Coronary artery (tissue), 2 donors: ENCODE results near the gene TTC38.

Experiments
- DNase-seq: peaks from one replicate; pipeline ENCODE4 v3.0.0-alpha.2; 2017; ENCODE audit warnings: low spot score
- H3K27ac ChIP-seq, 2 donors: fragments of 200-600 bp; sonication (generic); one replicate each; pipeline ENCODE4 v1.5.1; 2016 to 2019
- H3K4me3 ChIP-seq: fragments of 200-600 bp; sonication (generic); 2 replicates; pipeline ENCODE4 v1.5.1; 2016; ENCODE audit warnings: mild to moderate bottlenecking, moderate library complexity
- CTCF ChIP-seq: fragments of 200-600 bp; sonication (generic); IDR thresholded peaks from one replicate; pipeline ENCODE4 v1.5.1; 2019; ENCODE audit warnings: antibody characterized with exemption

Gene TTC38

GRCh38 chr22:46267431-46268279 lies at the start of gene TTC38:
Gene TTC38 (plus strand): TSS chr22:46268008. CDS start chr22:46268040, 32 bp downstream.
- H3K27ac ChIP-seq: peak within 1 kb of the TSS; percentile 88 to 91
- H3K4me3 ChIP-seq: peak within 1 kb of the TSS; percentile 77
- DNase-seq: peak; percentile 94
- TF ChIP-seq CTCF: no peak

- TF ChIP-seq CTCF: no peak
- no peak for DNase-seq
- H3K27ac ChIP-seq: no peak overlapping the region
- no peak overlapping the region for H3K4me3 ChIP-seq
These were observed 48.2 kb upstream of the TTC38 start for GRCh38 chr22:46219636-46220035.

- TF ChIP-seq CTCF: no peak
- Histone ChIP-seq H3K4me3 (no peak overlapping the region), H3K27ac (no peak overlapping the region)
- no peak for DNase-seq
These were observed 46.9 kb upstream of the TTC38 start for GRCh38 chr22:46220921-46221320.

- no peak overlapping the region for H3K27ac ChIP-seq
- DNase-seq: no peak
- H3K4me3 ChIP-seq: no peak overlapping the region
- no peak for TF ChIP-seq CTCF
These were observed 43.5 kb upstream of the TTC38 start for GRCh38 chr22:46224044-46224897.

GRCh38 chr22:46224898-46225290 lies 42.9 kb upstream of the TTC38 start:
- no peak for DNase-seq
- H3K4me3 ChIP-seq: no peak overlapping the region
- no peak for TF ChIP-seq CTCF
- no peak overlapping the region for H3K27ac ChIP-seq

GRCh38 chr22:46225631-46226030 lies 42.2 kb upstream of the TTC38 start:
- no peak overlapping the region for H3K27ac ChIP-seq
- no peak overlapping the region for H3K4me3 ChIP-seq
- DNase-seq: no peak
- TF ChIP-seq CTCF: no peak
